ENCODE measurements around the gene PARD3B. TPM values are rescaled to one million over a fixed set of nuclear protein-coding genes. Genes with fewer than 3 reads are reported as not detected.

PARD3B gene
- total RNA-seq, 1 donor from 2014 or later = 9.3 TPM

- no peak for DNase-seq (ENCODE audit: low spot score)
- ATAC-seq = no peak
These were observed 1023.3 kb downstream of the PARD3B start for GRCh38 chr2:205568620-205569019.

- no peak for ATAC-seq
- DNase-seq (ENCODE audit: low spot score) = no peak
These were observed 1025.4 kb downstream of the PARD3B start for GRCh38 chr2:205570648-205571047.

- ATAC-seq = no peak
- DNase-seq (ENCODE audit: low spot score) = no peak
These were observed 1026.2 kb downstream of the PARD3B start for GRCh38 chr2:205571360-205571959.

GRCh38 chr2:205574001-205574400, 1028.7 kb downstream of the PARD3B start:
- DNase-seq (ENCODE audit: low spot score) (no peak), ATAC-seq (no peak)

GRCh38 chr2:205579335-205579734, 1034.1 kb downstream of the PARD3B start:
- ATAC-seq = no peak

GRCh38 chr2:205580212-205580987, 1035.1 kb downstream of the PARD3B start:
- DNase-seq (ENCODE audit: low spot score) (no peak), ATAC-seq (no peak)

More at GRCh38 chr2:205579335-205579734, 1034.1 kb downstream of the PARD3B start:
- DNase-seq (ENCODE audit: low spot score) = no peak

- ATAC-seq (no peak), DNase-seq (ENCODE audit: low spot score) (no peak)
These were observed 1037.1 kb downstream of the PARD3B start for GRCh38 chr2:205582366-205582765.

GRCh38 chr2:205585449-205586383, 1040.4 kb downstream of the PARD3B start:
- ATAC-seq (no peak), DNase-seq (ENCODE audit: low spot score) (no peak)

GRCh38 chr2:205586626-205587025, 1041.4 kb downstream of the PARD3B start:
- no peak for ATAC-seq
- DNase-seq (ENCODE audit: low spot score) = no peak

GRCh38 chr2:205589479-205589878, 1044.2 kb downstream of the PARD3B start:
- no peak for DNase-seq (ENCODE audit: low spot score)
- ATAC-seq = no peak

- DNase-seq (ENCODE audit: low spot score) (no peak), ATAC-seq (no peak)
These were observed 1045.5 kb downstream of the PARD3B start for GRCh38 chr2:205590759-205591158.

GRCh38 chr2:205593891-205594290, 1048.6 kb downstream of the PARD3B start:
- ATAC-seq = no peak
- no peak for DNase-seq (ENCODE audit: low spot score)

GRCh38 chr2:205596581-205596980, 1051.3 kb downstream of the PARD3B start:
- DNase-seq (ENCODE audit: low spot score) (no peak), ATAC-seq (no peak)

- no peak for ATAC-seq
- DNase-seq (ENCODE audit: low spot score) = no peak
These were observed 1060.5 kb downstream of the PARD3B start for GRCh38 chr2:205605638-205606304.

- ATAC-seq (no peak), DNase-seq (ENCODE audit: low spot score) (no peak)
These were observed 1061.9 kb downstream of the PARD3B start for GRCh38 chr2:205607146-205607545.

GRCh38 chr2:205609113-205609512, 1063.8 kb downstream of the PARD3B start:
- ATAC-seq (no peak), DNase-seq (ENCODE audit: low spot score) (no peak)

GRCh38 chr2:205610437-205610836, 1065.2 kb downstream of the PARD3B start:
- DNase-seq (ENCODE audit: low spot score) (no peak), ATAC-seq (no peak)

GRCh38 chr2:205612636-205613035, 1067.4 kb downstream of the PARD3B start:
- DNase-seq (ENCODE audit: low spot score) = no peak
- ATAC-seq = no peak

GRCh38 chr2:205613970-205614559, 1068.8 kb downstream of the PARD3B start:
- no peak for DNase-seq (ENCODE audit: low spot score)
- no peak for ATAC-seq

GRCh38 chr2:205614965-205615364, 1069.7 kb downstream of the PARD3B start:
- ATAC-seq = no peak
- no peak for DNase-seq (ENCODE audit: low spot score)

Data from left lobe of liver (tissue), 2 donors.